Activated CD4-positive, alpha-beta T cell treated with anti-CD3 and anti-CD28 coated beads for 4 hours (primary cell): ENCODE results near the gene GALNT18.

Source experiments
- DNase-seq, 2 donors: peaks; one replicate each; pipeline ENCODE4 v3.0.0-alpha.2; 2020

The GALNT18 gene

GRCh38 chr11:11338304-11338703 is 283.5 kb downstream of the GALNT18 start:
- DNase-seq, result no peak

GRCh38 chr11:11336664-11337063 is 285.1 kb downstream of the GALNT18 start:
- no peak for DNase-seq

GRCh38 chr11:11335043-11335442 is 286.8 kb downstream of the GALNT18 start:
- DNase-seq, result no peak

GRCh38 chr11:11334607-11335006 is 287.2 kb downstream of the GALNT18 start:
- no peak for DNase-seq

GRCh38 chr11:11332141-11332710 is 289.6 kb downstream of the GALNT18 start:
- no peak for DNase-seq

- no peak for DNase-seq
These were observed 292.6 kb downstream of the GALNT18 start for GRCh38 chr11:11329062-11329806.

GRCh38 chr11:11324090-11324489 is 297.7 kb downstream of the GALNT18 start:
- no peak for DNase-seq

GRCh38 chr11:11322101-11322500 is 299.7 kb downstream of the GALNT18 start:
- DNase-seq, result no peak

GRCh38 chr11:11320825-11321224 is 301.0 kb downstream of the GALNT18 start:
- DNase-seq, result no peak

GRCh38 chr11:11318961-11319360 is 302.8 kb downstream of the GALNT18 start:
- DNase-seq, result no peak

- DNase-seq, result no peak
These were observed 303.3 kb downstream of the GALNT18 start for GRCh38 chr11:11318461-11318860.

- no peak for DNase-seq
These were observed 305.1 kb downstream of the GALNT18 start for GRCh38 chr11:11316651-11317230.

GRCh38 chr11:11313902-11314692 is 307.7 kb downstream of the GALNT18 start:
- no peak for DNase-seq

GRCh38 chr11:11313426-11313825 is 308.4 kb downstream of the GALNT18 start:
- no peak for DNase-seq

- DNase-seq, result no peak
These were observed 309.1 kb downstream of the GALNT18 start for GRCh38 chr11:11312738-11313137.

- DNase-seq, result no peak
These were observed 310.6 kb downstream of the GALNT18 start for GRCh38 chr11:11311169-11311568.

GRCh38 chr11:11309906-11310305 is 311.9 kb downstream of the GALNT18 start:
- DNase-seq, result no peak

GRCh38 chr11:11308249-11308648 is 313.6 kb downstream of the GALNT18 start:
- no peak for DNase-seq

- no peak for DNase-seq
These were observed 314.9 kb downstream of the GALNT18 start for GRCh38 chr11:11306855-11307254.

GRCh38 chr11:11304550-11304949 is 317.3 kb downstream of the GALNT18 start:
- no peak for DNase-seq

GRCh38 chr11:11302565-11302964 is 319.2 kb downstream of the GALNT18 start:
- no peak for DNase-seq

- no peak for DNase-seq
These were observed 320.6 kb downstream of the GALNT18 start for GRCh38 chr11:11301212-11301611.

- no peak for DNase-seq
These were observed 324.2 kb downstream of the GALNT18 start for GRCh38 chr11:11297578-11297977.

GRCh38 chr11:11296434-11296833 is 325.4 kb downstream of the GALNT18 start:
- no peak for DNase-seq
